OCI-LY7 (cell line): ENCODE measurements around the gene CDC37L1.

Experiments used
- EZH2phosphoT487 ChIP-seq: fragments of 200-600 bp; sonication (generic); IDR thresholded peaks from 2 replicates; pipeline ENCODE4 v1.6.1; 2018; ENCODE audit warnings: low read depth, borderline replicate concordance, mild to moderate bottlenecking, mixed run types, antibody characterized with exemption, low read length, moderate library complexity, mixed read lengths
- TF ChIP-seq, protein P1 (sequence below): fragments of 200-600 bp; sonication (generic); conservative IDR thresholded peaks from 2 replicates; pipeline ENCODE4 v1.5.1; 2014; ENCODE audit warnings: mild to moderate bottlenecking, antibody characterized with exemption, low read length, moderate library complexity, mixed read lengths

DNA sequence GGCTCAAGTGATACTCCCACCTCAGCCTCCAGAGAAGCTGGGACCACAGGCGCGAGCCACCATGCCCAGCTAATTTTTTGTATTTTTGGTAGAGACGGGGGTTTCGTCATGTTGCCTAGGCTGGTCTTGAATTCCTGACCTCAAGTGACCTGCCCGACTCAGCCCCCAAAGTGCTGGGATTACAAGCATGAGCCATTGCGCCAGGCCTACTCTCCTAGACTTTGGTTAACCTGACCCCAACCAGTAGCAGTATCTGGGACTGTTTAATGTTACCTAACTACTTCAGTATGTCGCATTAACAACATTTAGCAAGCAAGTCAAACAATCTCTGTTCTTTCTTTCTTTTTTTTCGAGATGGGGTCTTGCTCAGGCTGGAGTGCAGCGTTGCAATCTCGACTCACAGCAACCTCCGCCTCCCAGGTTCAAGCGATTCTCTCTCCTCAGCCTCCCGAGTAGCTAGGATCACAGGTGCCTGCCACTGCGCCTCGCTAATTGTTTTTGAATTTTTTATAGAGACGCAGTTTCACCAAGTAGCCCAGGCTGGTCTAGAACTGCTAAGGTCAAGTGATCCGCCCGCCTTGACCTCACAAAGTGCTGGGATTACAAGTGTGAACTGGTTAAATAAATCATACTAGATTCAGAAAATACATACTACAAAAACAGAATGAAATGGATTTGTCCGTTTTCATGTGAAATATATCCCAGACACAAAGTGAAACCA, 59.7 kb downstream of the CDC37L1 start:
- TF ChIP-seq, protein P1, sequence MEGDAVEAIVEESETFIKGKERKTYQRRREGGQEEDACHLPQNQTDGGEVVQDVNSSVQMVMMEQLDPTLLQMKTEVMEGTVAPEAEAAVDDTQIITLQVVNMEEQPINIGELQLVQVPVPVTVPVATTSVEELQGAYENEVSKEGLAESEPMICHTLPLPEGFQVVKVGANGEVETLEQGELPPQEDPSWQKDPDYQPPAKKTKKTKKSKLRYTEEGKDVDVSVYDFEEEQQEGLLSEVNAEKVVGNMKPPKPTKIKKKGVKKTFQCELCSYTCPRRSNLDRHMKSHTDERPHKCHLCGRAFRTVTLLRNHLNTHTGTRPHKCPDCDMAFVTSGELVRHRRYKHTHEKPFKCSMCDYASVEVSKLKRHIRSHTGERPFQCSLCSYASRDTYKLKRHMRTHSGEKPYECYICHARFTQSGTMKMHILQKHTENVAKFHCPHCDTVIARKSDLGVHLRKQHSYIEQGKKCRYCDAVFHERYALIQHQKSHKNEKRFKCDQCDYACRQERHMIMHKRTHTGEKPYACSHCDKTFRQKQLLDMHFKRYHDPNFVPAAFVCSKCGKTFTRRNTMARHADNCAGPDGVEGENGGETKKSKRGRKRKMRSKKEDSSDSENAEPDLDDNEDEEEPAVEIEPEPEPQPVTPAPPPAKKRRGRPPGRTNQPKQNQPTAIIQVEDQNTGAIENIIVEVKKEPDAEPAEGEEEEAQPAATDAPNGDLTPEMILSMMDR: no peak
- TF ChIP-seq EZH2phosphoT487: no peak
